Suppressor macrophage treated with lipopolysaccharide for 1 hour (primary cell): Measurements from ENCODE around the gene HTR1E.
"Not testable (repeated sequence)": the region's sequence is repeated elsewhere in the genome, so short reads cannot be mapped to it uniquely, and the experiment has no call there.

Experiments used
- DNase-seq, 3 donors: peaks; one replicate each; pipeline ENCODE4 v3.0.0-alpha.2; 2020 to 2022

The HTR1E gene

DNA sequence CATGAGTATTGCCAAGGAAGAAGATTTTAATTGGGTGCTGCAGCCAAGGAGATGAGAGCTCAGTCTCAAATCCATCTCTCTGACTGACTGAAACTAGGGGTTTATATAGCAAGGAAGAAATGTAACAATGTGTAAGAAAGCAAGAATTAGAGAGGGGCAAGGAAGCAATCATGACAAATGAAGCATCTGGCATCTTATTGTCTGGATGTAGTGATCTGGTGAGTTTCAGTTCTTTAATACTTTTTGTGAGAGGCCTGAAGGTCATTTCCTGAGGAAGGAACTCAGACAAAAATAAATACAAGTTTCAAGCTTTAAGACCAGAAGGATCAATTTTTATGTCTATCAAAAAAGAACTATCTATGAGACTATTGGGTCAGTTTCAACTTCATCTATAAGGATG is 64.2 kb downstream of the HTR1E start:
- no peak for DNase-seq

DNA sequence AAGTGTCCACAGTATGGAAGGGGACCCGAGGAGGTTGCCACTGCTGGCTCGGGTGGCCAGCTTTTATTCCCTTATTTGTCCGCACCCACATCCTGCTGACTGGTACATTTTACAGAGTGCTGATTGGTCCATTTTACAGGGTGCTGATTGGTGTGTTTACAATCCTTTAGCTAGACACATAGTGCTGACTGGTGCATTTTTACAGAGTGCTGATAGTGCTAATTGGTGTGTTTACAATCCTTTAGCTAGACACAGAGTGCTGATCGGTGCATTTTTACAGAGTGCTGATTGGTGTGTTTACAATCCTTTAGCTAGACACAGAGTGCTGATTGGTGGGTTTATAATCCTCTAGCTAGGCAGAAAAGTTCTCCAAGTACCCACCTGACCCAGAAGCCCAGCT is 65.1 kb downstream of the HTR1E start:
- not testable (repeated sequence) for DNase-seq

- DNase-seq: not testable (repeated sequence)
Measured at GRCh38 chr6:87006541-87006940, 69.2 kb downstream of the HTR1E start.

- not testable (repeated sequence) for DNase-seq
Measured at GRCh38 chr6:87009581-87009980, 72.3 kb downstream of the HTR1E start.

- no peak for DNase-seq
Measured at GRCh38 chr6:87012035-87012434, 74.7 kb downstream of the HTR1E start.

GRCh38 chr6:87012743-87013142 is 75.4 kb downstream of the HTR1E start:
- DNase-seq: no peak

DNA sequence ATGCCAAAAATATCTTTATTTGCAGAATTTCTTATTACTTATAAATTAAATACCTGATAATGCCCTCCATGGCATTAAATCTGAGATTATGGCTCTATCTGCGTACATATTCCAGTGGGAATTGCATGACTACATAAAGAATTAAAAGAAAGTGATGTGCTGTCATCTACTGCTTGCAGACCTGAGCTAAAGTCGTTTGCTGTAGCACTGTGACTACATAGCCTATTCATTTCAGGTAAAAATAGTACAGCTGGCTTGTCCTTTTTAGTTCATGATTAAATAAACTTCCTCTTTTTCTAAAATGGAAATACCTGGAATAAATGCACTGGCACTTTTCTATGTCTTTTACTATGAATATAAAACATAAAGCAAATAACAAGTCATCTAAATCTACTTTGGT is 79.4 kb downstream of the HTR1E start:
- no peak for DNase-seq

- no peak for DNase-seq
Measured at GRCh38 chr6:87027021-87027420, 89.7 kb downstream of the HTR1E start.

- DNase-seq: peak; percentile 30 to 36 (median 33)
Measured at GRCh38 chr6:87029711-87030314, 92.5 kb downstream of the HTR1E start.

DNA sequence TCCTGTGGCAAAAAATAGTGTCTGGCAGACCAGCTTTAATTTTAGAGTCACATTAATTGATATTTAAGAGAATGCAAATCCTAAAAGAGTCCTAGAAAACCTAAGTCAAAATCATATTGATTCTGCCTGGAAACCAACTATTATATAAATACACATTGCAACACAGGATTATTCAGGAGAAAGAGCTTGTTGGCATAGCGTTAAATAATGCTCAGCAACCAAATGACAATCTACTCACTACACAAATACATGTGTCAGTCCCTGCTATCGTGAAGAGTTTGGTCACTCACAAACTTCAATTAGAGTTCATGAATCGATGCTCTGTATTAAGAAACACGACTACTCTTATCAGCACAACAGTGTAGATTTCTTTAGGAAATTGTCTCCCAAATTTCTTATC is 103.4 kb downstream of the HTR1E start:
- DNase-seq: no peak

DNA sequence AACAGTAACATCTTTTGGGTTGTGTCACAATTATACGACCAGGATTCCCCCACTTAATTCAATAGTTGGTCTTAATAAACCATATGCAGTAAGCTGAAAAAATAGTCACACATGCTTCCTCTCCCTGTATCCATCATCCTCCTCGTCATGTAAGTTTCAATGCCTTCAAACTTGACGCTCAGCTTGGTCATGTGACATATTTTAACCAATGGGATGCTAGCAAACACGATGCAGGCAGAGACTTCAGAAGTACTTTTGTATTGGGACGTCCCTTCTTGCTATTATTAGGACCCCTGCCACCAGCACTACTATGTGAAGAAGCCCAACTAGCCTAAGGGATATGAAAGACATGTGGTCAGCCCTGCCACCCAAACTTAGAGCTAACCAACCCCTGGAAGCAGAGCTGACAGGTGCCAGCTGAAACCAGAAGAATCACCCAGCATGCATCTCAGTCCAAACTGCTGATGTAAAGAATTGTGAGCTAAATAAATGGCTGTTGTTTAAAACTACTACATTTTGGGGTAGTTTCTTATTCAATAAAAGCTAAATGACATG is 108.3 kb downstream of the HTR1E start:
- no peak for DNase-seq

- no peak for DNase-seq
Measured at GRCh38 chr6:87049779-87050178, 112.5 kb downstream of the HTR1E start.

GRCh38 chr6:87053312-87053711 is 116.0 kb downstream of the HTR1E start:
- no peak for DNase-seq

GRCh38 chr6:87054143-87054833 is 117.0 kb downstream of the HTR1E start:
- no peak for DNase-seq

DNA sequence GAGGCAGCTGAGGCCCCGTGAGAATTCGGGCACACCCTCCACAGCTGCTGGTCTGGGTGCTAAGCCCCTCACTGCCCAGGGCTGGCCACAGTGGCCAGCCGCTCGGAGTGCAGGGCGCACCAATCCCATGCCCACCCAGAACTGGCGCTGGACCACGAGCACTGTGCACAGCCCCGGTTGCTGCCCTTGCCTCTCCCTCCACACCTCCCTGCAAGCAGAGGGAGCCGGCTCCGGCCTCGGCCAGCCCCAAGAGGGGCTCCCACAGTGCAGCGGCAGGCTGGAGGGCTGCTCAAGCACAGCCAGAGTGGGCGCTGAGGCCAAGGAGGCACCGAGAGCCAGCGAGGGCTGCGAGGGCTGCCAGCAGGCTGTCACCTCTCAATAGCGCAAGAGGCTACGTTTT is 122.6 kb downstream of the HTR1E start:
- DNase-seq: no peak

DNA sequence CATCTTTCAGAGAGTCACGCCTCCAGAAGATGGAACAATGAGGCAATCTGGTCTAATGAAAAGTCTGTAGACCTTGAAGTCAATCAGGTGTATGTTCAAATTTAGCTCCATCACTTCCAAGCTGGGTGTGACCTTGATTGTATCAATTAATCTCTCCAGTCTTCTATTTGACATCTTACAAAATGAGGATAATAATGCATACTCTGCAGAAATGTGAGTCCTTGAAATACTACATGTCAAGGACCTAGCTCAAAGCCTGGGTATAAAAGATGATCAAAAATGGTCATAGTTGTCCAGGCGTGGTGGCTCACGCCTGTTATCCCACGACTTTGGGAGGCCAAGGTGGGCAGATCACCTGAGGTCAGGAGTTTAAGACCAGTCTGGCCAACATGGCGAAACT is 127.8 kb downstream of the HTR1E start:
- DNase-seq: no peak
